ENCODE data around the gene DHRS4.
"Not testable (repeated sequence)": the region's sequence is repeated elsewhere in the genome, so short reads cannot be mapped to it uniquely, and the experiment has no call there.

Gene DHRS4

DNA sequence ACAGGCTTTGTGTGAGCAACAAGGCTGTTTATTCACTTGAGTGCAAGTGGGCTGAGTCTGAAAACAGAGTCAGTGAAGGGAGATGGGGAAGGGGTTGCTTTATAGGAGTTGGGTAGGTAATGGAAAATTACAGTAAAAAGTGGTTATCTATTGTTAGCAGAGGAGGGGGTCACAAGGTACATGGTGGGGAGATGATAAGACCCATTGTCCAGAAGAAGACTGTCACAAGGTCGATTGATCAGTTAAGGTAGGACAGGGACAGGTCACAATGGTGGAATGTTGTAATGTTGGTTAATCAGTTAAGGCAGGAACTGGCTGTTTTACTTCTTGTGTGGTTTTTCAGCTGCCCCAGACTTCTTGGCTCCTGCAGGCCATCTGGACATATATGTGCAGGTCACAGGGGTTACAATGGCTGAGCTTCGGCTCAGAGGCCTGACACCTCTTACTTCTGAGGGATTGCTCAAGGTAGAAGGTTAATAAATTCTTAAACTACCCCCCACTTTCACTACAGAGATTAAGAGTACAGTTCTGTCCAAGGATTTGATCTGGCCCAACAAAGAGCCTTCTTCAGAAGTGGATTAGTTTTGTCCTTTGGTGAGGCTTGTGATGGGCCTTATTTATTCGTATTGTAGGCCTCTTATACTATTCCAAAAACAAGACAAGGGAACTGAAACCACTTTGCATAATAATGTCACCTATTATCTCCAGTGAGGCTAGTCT is 13.8 kb upstream of the DHRS4 start:
- no peak for DNase-seq (ENCODE audit: low read depth in 2 of 2, low spot score in 1 of 2)

DNA sequence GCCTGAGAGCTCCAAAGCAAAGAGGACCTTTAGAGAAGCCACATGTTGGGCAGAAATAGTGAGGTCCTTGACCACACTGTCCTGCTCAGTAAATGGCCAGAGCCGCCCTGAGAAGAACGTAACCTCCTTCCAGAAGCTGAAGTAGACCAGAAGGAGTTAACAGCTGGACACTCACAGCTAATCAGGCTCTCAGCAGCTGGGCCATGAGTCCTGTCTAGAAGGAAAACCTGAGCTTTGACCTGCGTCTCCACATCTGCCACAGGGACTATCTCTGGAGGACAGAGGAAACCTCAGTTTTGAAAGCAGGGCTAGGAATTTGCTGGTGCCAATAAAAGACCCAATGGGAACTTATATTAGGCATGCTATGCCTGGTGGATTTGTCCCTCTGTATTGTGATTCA is 12.3 kb upstream of the DHRS4 start:
- DNase-seq (ENCODE audit: low read depth in 2 of 2, low spot score in 1 of 2) = no peak

- no peak for DNase-seq (ENCODE audit: low read depth in 2 of 2, low spot score in 1 of 2)
Measured at GRCh38 chr14:23941669-23942068, 11.9 kb upstream of the DHRS4 start.

DNA sequence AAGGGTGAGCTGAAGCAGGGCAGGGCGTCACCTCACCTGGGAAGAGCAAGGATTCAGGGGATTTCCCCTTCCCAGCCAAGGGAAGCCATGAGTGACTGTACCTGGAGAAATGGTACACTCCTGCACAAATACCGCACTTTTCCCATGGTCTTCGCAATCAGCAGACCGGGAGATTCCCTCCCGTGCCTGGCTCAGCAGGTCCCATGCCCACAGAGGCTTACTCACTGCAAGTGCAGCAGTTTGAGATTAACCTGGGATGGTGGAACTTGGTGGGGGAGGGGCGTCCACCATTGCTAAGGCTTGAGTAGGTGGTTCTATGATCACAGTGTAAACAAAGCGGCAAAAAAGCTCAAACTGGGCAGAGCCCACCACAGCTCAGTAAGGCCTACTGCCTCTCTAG is 11.0 kb upstream of the DHRS4 start:
- DNase-seq (ENCODE audit: low read depth in 2 of 2, low spot score in 1 of 2) = no peak

GRCh38 chr14:23949069-23949468 is 4.5 kb upstream of the DHRS4 start:
- not testable (repeated sequence) for DNase-seq (ENCODE audit: low read depth in 2 of 2, low spot score in 1 of 2)

DNA sequence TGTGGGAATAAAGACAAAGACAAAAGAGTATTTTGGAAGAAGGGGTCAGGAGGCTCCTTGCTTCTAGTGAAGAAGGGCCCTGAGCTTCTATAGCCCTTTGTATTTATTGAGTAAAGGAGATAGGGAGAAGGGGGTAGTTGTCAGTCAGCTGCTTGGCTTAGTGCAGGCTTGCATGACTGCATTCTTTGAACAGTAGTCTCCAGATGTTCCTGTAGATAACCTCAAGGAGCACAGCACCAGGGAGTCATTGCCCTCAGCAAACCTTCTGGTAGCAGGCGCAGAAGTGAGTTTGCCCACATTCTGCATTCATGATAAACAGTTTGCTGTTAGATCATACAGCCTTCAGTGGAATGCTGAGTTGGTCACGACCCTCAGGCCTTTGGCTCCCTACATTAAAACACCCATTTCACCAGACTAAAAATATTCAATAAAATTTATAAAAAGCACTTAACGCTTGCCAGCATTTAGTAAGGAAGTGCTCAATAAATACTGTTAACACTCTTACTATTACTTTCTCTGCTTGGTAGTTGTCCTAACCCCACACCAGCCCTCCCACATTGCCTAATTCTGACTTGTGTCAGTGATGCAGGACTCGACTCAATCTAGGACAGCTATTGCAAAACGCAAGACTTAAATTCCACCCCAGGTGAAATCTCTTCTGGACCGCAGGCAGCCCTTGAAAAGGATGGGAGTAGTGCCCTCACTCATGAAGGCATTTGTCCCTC is 3.0 kb upstream of the DHRS4 start:
- DNase-seq (ENCODE audit: low read depth in 2 of 2, low spot score in 1 of 2) = no peak

DNA sequence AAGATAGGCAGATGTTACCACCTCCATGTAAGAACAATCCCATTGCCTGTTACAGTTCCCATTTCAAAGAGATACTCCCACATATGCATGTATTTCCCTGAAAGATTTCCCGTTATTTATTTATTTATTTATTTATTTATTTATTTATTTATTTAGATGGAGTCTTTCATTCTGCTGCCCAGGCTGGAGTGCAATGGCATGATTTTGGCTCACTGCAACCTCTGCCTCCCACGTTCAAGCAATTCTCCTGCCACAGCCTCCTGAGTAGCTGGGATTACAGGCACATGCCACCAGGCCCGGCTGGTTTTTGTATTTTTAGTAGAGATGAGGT is 2.5 kb upstream of the DHRS4 start:
- not testable (repeated sequence) for DNase-seq (ENCODE audit: low read depth in 2 of 2, low spot score in 1 of 2)

DNA sequence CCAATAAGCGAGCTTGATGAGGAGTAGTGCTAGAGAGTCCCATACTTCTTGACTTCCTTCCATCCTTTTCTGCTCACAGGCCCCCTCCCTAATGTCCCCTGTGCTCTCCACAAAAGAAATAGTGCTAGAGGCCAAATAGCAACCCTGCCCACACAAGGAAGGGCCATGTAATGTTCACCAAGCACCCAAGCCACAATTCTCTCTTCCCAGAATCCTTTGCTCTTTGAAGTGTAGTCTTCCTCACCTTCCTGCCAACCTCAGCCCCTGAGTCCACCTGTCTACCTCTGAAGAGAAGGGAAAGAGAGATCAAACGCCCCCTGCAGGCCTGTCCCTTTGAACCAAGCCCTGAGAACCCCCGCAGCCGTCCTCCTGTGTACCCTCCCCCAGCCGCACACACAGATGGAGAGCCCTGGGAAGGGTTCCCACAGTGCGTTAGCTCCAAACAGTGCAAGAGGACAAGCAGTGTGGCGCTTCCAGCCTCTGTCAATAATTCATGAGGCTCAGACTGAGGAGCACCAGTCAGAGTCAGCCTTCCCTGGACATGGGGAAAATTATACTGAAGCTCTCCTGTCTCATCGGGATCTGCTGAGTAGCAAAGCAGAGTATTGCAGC is 1.9 kb upstream of the DHRS4 start:
- no peak for DNase-seq (ENCODE audit: low read depth in 2 of 2, low spot score in 1 of 2)

DNA sequence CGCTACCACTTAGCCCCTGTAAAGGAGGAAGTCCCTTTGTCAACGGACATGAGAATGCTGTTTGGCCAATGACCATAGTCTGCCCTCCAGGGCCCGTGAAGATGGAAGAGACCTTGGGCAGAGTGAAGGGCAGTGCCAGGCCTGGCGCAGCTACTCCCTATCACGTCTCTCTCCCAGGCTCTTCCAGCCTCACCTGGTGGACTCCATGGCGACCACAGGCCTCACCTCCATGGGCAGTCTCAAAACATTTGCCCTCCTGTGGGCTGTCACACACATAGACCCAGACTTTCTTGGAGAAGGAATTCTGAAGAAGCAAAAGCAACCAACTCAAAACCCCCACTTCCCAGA is 480 bp upstream of the DHRS4 start:
- DNase-seq (ENCODE audit: low read depth in 2 of 2, low spot score in 1 of 2) = not testable (repeated sequence)

DNA sequence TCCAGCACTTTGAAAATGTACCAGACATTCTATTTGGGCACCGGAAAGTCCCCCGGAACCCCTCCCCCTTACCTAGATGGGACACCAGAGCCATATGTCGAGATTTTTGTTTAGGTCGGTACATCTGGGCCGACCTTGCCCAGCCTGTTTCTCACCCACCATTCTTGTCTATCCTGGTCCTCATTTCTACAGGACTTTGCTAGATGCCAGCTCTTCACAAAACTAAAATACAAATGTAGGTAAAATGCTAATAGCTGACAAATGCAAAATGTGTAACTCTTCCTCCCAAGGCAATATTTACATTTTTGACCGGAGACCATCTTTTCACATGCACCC is 677 bp downstream of the DHRS4 start:
- not testable (repeated sequence) for DNase-seq (ENCODE audit: low read depth in 2 of 2, low spot score in 1 of 2)

- not testable (repeated sequence) for DNase-seq (ENCODE audit: low read depth in 2 of 2, low spot score in 1 of 2)
Measured at GRCh38 chr14:23954965-23955364, 1.4 kb downstream of the DHRS4 start.

GRCh38 chr14:23955811-23956210 is 2.2 kb downstream of the DHRS4 start:
- not testable (repeated sequence) for DNase-seq (ENCODE audit: low read depth in 2 of 2, low spot score in 1 of 2)

- not testable (repeated sequence) for DNase-seq (ENCODE audit: low read depth in 2 of 2, low spot score in 1 of 2)
Measured at GRCh38 chr14:23957913-23958569, 4.5 kb downstream of the DHRS4 start.

- not testable (repeated sequence) for DNase-seq (ENCODE audit: low read depth in 2 of 2, low spot score in 1 of 2)
Measured at GRCh38 chr14:23960899-23961298, 7.3 kb downstream of the DHRS4 start.

GRCh38 chr14:23961704-23962103 is 8.1 kb downstream of the DHRS4 start:
- DNase-seq (ENCODE audit: low read depth in 2 of 2, low spot score in 1 of 2) = not testable (repeated sequence)

- not testable (repeated sequence) for DNase-seq (ENCODE audit: low read depth in 2 of 2, low spot score in 1 of 2)
Measured at GRCh38 chr14:23969130-23969480, 15.5 kb downstream of the DHRS4 start.

DNA sequence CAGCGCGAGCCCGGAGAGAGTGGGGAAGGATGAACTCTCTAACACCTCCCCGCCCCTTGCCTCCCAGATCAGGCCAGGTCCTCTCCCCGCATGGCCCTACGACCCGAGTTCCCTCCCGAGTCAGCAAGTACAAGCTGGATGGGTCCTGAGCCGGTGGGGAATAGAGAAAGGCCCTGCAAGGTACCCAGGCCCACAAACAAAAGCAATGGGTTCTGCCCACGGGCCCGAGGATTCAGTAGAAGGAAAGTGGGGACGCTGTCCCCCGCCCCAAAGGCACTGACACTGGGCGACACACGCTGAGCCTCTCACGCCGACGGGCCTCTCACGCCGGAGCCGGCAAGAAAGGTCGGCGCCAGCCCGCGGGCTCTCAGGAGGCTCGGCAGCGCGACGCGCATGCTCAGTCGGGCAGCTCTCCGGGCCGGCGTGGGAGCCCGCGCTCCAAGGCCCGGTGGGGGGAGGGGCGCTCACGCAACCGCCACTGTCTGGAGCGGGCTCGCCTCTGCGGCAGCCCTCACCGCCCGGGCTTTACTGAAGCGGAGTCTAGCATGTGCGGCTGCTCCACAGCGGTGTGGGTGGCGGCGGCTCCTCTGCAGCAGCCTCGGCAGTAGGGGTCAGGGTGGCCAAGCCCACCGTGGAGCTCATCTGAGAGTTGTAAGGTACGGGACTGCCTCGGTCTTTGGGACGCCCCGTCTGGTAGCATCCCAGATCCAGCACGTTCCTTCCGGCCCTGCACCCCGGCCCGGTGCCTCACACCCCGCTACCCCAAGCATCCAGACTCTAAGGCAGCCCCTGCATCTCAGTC is 16.1 kb downstream of the DHRS4 start:
- peak in 1 of 2 donors; percentile 18 for DNase-seq (ENCODE audit: low read depth in 2 of 2, low spot score in 1 of 2)

DNA sequence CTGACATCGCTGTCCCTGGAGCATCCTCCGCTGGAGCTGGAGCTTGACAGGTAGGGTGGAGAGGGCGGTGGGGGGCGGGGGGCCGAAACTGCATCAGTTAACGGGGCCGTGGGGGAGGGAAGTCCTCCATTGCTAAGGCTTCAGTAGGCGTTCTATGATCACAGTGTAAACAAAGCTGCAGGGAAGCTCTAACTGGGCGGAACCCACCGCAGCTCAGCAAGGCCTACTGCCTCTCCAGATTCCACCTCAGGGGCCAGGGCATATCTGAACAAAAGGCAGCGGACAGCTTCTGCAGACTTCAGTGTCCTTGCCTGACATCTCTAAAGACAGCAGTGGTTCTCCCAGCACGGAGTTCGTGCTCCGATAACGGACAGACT is 16.7 kb downstream of the DHRS4 start:
- not testable (repeated sequence) for DNase-seq (ENCODE audit: low read depth in 2 of 2, low spot score in 1 of 2)

DNA sequence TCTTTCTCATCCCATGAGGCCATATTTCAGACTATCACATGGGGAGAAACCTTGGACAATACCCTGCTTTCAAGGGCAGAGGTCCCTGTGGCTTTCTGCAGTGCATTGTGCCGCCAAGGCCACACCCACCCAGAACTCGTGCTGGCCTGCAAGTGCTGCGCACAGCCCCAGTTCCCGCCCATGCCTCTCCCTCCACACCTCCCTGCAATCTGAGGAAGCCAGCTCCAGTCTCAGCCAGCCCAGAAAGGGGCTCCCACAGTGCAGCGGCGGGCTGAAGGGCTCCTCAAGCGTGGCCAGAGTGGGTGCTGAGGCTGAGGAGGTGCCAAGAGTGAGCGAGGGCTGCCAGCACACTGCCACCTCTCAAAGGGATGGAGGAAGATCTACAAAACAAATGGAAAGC is 19.6 kb downstream of the DHRS4 start:
- DNase-seq (ENCODE audit: low read depth in 2 of 2, low spot score in 1 of 2) = not testable (repeated sequence)

- DNase-seq (ENCODE audit: low read depth in 2 of 2, low spot score in 1 of 2) = not testable (repeated sequence)
Measured at GRCh38 chr14:23974041-23974440, 20.5 kb downstream of the DHRS4 start.

- DNase-seq (ENCODE audit: low read depth in 2 of 2, low spot score in 1 of 2) = not testable (repeated sequence)
Measured at GRCh38 chr14:23977208-23977607, 23.6 kb downstream of the DHRS4 start.
